ENCODE results near the gene ATE1. TPM values are rescaled to one million over a fixed set of nuclear protein-coding genes. Genes with fewer than 3 reads are reported as not detected.

ATE1 gene
- total RNA-seq, 1 experiment from 2014 or later: 18.7 TPM

DNA sequence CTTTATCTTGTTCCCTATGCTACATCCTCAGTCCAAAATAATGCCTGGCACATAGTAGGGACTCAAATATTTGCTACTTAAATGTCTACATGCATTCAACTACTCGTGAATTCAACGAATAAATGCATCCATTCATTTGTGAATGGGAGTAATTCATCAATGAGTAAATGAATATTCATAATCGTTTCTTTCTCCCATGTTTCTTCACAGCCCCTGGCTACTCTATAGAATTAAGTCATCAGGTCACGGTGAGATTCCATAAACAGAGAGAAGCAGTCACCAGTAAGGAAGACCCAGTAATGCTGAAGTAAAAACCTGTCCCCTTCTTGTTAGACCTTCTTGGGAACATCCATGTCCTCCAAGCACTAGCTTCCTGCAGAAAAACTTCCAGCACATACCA, 48.4 kb downstream of the ATE1 start:
- no TSS peak for BruUV-seq (replicated peaks)
- Mint-ChIP-seq H3K36me3 (ENCODE audit: insufficient read depth, unreplicated experiment) (no peaks in the 10 kb centered on the region), H3K4me1 (ENCODE audit: low read depth, unreplicated experiment) (peaks cover 8% of the 10 kb centered on the region), H3K4me3 (ENCODE audit: low read depth, unreplicated experiment) (no peak overlapping the region), H3K27ac (ENCODE audit: unreplicated experiment) (no peak overlapping the region), H3K9me3 (ENCODE audit: low read depth, unreplicated experiment) (no peaks in the 10 kb centered on the region), H3K27me3 (ENCODE audit: unreplicated experiment) (no peaks in the 10 kb centered on the region)
- CTCF ChIA-PET: no interaction called here
- intact Hi-C loops (cut with micrococcal nuclease; ENCODE audit: unreplicated experiment): no loop called here
- TF ChIP-seq CTCF (IDR thresholded peaks at IDR 0.05; ENCODE audit: unreplicated experiment): no peak
- no peak for DNase-seq

DNA sequence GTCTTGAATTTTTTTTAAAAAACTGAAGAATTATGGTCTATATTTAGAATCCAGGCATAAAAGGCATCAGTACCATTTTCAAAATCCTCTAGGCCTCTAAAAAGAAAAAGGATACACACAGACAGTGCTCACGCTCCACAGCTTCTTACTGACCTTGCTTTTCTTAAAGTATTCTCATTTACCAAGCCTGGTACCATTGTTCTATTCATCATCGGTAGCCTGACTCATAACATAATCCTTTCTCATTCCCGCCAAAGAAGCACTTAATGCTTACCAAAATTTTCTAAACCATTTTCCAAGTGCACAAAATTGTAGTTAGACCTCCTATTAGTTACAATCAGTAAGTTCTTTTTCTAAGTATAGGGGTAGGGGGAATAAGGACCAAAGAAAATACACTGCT, 54.6 kb downstream of the ATE1 start:
- no TSS peak for BruUV-seq (replicated peaks)
- Mint-ChIP-seq H3K27ac (ENCODE audit: unreplicated experiment) (no peak overlapping the region), H3K9me3 (ENCODE audit: low read depth, unreplicated experiment) (no peaks in the 10 kb centered on the region), H3K36me3 (ENCODE audit: insufficient read depth, unreplicated experiment) (no peaks in the 10 kb centered on the region), H3K4me3 (ENCODE audit: low read depth, unreplicated experiment) (no peak overlapping the region), H3K4me1 (ENCODE audit: low read depth, unreplicated experiment) (no peaks in the 10 kb centered on the region), H3K27me3 (ENCODE audit: unreplicated experiment) (no peaks in the 10 kb centered on the region)
- TF ChIP-seq CTCF (IDR thresholded peaks at IDR 0.05; ENCODE audit: unreplicated experiment): no peak
- no peak for DNase-seq
- CTCF ChIA-PET: no interaction called here
- intact Hi-C loops (cut with micrococcal nuclease; ENCODE audit: unreplicated experiment): no loop called here

GRCh38 chr10:121870413-121870812, 57.4 kb downstream of the ATE1 start:
- CTCF ChIA-PET: no interaction called here
- H3K4me3 Mint-ChIP-seq (ENCODE audit: low read depth, unreplicated experiment): no peak overlapping the region
- no peaks in the 10 kb centered on the region for H3K27me3 Mint-ChIP-seq (ENCODE audit: unreplicated experiment)
- intact Hi-C loops (cut with micrococcal nuclease; ENCODE audit: unreplicated experiment): no loop called here
- no TSS peak for BruUV-seq (replicated peaks)
- TF ChIP-seq CTCF (IDR thresholded peaks at IDR 0.05; ENCODE audit: unreplicated experiment): no peak
- no peak for DNase-seq
- H3K36me3 Mint-ChIP-seq (ENCODE audit: insufficient read depth, unreplicated experiment): no peaks in the 10 kb centered on the region
- H3K9me3 Mint-ChIP-seq (ENCODE audit: low read depth, unreplicated experiment): no peaks in the 10 kb centered on the region
- H3K4me1 Mint-ChIP-seq (ENCODE audit: low read depth, unreplicated experiment): no peaks in the 10 kb centered on the region
- no peak overlapping the region for H3K27ac Mint-ChIP-seq (ENCODE audit: unreplicated experiment)

DNA sequence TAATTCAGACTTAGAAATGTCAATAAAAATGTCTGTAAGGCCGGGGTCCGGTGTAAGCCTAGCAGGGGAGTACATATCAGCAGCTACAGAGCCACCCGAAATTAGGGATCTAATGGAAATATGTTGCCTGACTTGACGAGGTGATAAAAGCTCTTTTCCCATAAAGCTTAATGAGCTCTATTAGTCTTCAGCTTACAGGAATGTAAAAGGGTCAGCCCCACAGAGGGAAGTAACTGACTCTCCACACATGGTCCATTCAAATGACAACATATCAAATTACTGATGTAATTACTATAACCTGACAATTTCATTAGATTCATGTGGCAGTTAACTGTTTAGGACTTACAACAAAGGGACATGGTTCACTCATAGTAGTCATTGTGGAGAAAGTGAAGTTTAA, 62.3 kb downstream of the ATE1 start:
- Mint-ChIP-seq H3K9me3 (ENCODE audit: low read depth, unreplicated experiment) (no peaks in the 10 kb centered on the region), H3K27ac (ENCODE audit: unreplicated experiment) (no peak overlapping the region), H3K4me1 (ENCODE audit: low read depth, unreplicated experiment) (no peaks in the 10 kb centered on the region), H3K27me3 (ENCODE audit: unreplicated experiment) (no peaks in the 10 kb centered on the region), H3K4me3 (ENCODE audit: low read depth, unreplicated experiment) (no peak overlapping the region), H3K36me3 (ENCODE audit: insufficient read depth, unreplicated experiment) (no peaks in the 10 kb centered on the region)
- no TSS peak for BruUV-seq (replicated peaks)
- intact Hi-C loops (cut with micrococcal nuclease; ENCODE audit: unreplicated experiment): no loop called here
- DNase-seq: no peak
- CTCF ChIA-PET: no interaction called here
- TF ChIP-seq CTCF (IDR thresholded peaks at IDR 0.05; ENCODE audit: unreplicated experiment): no peak

DNA sequence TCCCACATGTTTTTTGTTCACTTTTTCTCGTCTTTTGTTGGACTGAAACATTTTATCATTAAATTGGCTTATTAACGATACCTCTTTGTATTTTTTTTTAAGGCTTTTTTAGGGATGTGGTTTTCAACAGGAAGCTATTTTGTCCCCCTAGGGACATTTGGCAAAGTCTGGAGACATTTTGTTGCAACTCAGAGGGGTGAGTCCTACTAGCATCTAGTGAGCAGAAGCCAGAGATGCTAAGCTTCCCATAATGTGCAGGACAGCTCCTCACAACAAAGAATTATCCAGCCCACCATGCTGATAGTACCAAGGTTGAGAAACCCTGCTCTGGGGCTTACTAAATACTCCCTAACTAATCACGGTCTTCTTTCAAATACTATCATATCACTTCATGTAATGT, 63.2 kb downstream of the ATE1 start:
- Mint-ChIP-seq H3K9me3 (ENCODE audit: low read depth, unreplicated experiment) (no peaks in the 10 kb centered on the region), H3K27me3 (ENCODE audit: unreplicated experiment) (no peaks in the 10 kb centered on the region), H3K4me3 (ENCODE audit: low read depth, unreplicated experiment) (no peak overlapping the region), H3K36me3 (ENCODE audit: insufficient read depth, unreplicated experiment) (no peaks in the 10 kb centered on the region), H3K4me1 (ENCODE audit: low read depth, unreplicated experiment) (no peaks in the 10 kb centered on the region), H3K27ac (ENCODE audit: unreplicated experiment) (no peak overlapping the region)
- intact Hi-C loops (cut with micrococcal nuclease; ENCODE audit: unreplicated experiment): no loop called here
- no peak for DNase-seq
- BruUV-seq (replicated peaks): no TSS peak
- CTCF ChIA-PET: no interaction called here
- no peak for TF ChIP-seq CTCF (IDR thresholded peaks at IDR 0.05; ENCODE audit: unreplicated experiment)

All from Calu3 (cell line).